GM19468 (cell line): ENCODE measurements around the gene TTLL9.

Experiments used
- ATAC-seq: cut with Tn5 transposase; IDR thresholded peaks from one replicate; pipeline ENCODE4 v1.9.1; 2021; ENCODE audit warnings: mild to moderate bottlenecking, moderate library complexity, moderate number of reproducible peaks; ENCODE audit not compliant: unreplicated experiment; ENCODE audit errors: extremely low read depth

Gene TTLL9

DNA sequence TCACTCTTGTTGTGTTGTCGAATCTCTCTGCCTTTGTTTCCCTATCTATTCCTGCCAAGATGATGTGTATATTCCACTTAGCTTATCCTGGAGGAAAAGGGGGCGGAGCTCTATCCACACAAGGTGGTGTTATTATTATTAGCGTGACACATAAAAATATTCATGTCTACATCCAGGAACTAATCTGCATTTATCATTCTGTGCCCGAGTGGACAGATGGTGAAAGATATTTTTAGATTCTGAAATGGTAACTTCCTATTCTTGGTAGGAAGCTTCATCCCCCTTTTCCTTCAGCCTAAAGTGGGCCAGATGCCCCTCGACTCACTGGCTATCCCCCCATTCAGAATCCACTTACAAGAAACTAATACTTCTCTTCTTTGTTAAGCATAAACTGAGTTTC is 99.6 kb downstream of the TTLL9 start:
- ATAC-seq = no peak

DNA sequence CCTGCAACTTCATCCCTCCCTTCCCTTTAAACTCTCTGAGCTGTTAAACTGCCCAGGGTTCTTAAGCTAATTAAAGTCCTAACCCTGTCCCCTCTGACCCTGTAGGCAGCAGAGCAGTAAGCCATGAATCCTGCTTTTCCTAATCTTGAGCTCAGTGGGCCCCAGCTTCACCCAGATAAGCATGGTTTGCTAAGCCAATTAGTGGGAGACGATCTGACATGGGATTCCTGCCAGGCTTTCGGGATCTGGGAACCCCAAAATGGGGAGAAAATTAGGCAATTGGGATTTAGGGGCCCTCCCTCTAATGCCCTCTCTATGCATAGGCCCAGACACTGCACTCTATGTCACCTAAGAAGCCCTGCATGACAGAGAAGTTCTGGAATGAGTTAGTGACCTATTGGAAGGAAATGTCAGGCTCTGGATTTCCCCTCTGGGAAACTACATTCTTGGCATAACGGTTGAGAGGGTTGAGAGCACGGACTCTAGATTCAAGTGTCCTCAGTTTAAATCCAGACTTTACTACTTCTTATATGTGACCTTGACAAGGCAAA is 102.1 kb downstream of the TTLL9 start:
- no peak for ATAC-seq

DNA sequence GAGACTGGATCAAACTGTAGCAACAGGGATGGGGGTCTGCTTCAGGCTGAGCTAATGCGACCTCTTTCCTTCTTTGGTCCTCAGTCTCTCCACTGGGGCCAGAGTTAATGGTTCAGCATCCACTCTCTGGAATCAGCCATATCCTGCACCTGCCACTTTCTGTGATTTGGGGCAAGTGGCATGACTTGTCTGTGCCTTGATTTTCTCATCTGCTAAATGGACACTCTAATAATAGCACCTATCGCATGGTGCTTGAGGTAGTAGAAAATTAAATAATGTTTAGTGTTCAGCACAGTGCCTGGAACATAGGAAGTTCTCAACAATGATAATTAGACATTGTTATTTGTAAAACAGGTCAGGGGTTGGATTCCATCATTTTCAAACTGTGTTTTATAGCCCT is 103.9 kb downstream of the TTLL9 start:
- ATAC-seq = no peak

GRCh38 chr20:31974951-31975487 is 104.6 kb downstream of the TTLL9 start:
- no peak for ATAC-seq

DNA sequence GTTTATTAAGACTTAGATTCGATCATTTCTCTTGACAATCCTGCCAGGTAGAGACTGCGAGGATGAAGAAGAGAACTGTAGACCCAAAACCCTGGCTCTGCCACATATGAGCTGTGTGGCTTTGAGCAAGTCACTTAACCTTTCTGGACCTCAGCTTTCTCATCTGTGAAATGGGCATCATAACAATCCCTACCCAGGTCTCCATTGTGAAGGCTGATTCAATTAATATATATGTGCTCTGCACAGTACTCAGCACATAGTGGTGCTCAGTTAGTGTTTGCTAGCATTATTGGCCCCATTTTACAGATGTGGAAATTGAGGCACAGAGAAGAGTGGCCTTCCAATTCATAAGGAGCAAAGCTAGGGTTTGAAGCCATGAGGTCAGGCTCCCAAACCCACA is 105.4 kb downstream of the TTLL9 start:
- no peak for ATAC-seq

DNA sequence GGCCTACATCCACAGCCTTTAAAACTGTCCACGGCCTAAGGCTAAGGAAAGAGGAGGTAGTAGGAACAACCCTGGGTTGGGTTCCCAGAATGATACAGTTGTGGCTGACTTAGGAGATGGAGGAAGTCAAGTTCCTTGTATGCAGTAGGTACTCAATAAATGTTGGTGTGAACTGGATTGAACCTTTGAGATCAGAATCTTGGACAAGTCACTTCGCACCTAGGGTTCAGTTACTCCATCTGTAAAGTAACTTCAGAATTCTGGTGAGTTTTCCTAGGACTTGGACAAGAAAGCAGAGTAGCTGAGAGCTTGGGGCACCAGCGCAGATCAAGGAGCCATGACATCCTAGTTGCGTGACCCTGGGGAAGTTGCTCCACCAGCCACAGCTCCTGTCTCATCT is 106.6 kb downstream of the TTLL9 start:
- no peak for ATAC-seq

DNA sequence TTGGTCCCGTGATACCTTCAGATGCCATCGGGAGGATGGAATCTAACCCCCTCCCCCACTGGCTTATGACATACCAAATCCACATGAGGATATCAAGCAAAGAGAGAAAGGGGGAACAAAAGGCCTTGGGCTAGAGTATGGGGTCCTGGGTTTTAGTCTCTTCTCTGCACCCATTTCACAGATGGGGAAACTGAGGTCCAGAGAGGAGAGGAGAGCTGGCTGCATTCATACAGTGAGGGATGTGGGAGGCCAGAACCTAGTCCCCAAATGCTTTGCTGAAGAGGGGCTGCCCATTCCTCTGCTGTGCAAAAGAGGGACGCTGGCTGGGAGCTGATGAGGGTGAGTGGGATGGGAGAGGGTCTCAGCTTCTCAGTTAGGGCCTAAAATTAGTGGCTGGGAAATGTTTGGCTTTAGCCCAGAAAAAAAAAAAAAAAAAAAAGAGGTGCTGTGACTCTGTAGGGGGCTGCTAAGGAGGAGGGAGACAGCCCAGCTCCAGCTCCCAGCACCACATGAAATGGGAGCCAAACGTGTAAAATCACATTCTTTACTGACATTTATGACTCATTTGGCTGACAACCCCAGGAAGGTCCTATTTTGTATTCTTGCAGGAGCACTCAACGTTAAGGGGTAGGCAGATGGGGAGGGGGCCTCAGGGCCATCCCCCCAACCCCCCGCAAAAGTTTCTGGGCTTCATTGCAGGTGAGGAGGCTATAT is 109.4 kb downstream of the TTLL9 start:
- ATAC-seq = no peak

- ATAC-seq = no peak
These were observed 111.3 kb downstream of the TTLL9 start for GRCh38 chr20:31981784-31982183.

- no peak for ATAC-seq
These were observed 114.6 kb downstream of the TTLL9 start for GRCh38 chr20:31984981-31985471.

DNA sequence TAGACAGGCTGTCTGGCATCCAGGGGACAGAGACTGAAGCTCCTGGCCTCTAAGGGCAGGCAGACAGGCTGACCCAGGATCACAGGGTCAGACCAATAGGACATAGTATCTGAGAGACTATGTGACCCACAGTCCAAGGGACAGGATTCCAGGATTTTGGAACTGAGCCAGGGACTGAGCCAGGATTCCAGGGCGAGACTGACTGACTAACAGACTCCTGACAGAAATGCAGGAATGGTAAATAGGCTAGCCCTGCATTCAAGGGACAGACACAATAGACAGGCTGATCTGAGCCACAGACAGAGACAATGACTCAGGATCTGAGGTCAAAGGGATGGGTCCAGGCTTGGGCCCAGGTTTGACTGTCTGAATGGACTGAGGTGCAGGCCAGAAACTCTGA is 117.3 kb downstream of the TTLL9 start:
- no peak for ATAC-seq

DNA sequence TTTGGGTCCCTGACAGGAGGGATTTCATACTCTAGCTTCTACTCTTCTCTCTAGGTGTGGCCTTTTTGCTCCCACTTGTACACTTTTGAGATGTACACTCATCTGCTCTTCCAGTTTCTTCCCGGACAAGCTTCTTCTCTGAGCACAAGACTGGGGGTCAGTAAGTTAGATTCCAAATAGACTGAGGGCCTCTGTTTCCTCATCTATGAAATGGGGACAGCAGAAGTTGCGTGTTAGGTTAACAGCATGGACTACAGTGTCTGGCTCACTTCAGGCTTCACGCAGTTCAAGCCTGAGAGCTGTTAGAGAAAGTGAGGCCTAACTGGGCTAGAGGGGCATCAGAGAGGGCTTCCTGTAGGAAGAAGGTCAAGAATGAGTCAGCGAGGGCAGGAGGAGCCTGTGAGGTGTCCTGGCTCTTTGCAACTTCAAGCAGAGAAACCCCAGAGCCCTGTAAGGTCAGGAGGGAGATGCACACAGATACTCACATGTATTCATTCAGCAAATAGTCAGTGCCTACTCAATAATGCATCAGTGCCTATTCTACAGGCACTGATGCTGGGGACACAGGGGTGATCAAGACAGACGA is 118.1 kb downstream of the TTLL9 start:
- no peak for ATAC-seq

DNA sequence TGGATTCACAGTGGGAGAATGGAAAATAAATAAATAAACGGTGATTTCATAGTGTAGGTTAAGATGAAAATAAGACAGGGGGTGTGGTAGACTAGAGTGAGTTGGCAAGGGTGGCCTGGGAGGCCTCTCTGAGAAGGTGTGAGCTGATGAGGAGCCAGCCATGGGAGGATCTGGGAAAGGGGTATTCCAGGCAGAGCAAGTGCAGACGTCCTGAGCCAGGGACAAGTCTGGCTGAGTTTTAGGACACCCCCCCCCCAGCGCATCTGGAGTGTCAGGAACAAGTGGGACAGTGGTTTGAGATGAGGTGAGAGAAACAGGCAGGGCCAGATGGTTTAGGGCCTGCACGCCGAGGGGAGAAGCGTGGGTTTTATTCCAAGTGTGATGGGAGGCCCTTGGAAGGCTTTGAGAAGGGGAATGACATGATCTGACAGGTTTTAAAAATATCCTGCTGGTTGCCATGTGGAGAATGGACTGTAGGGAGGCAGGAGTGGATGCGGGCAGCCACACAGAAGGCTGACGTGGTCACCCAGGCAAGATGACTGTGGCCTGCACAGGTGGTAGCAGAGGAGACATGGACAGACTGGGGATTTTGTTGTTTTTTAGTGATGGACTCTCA is 118.7 kb downstream of the TTLL9 start:
- no peak for ATAC-seq

GRCh38 chr20:31990641-31991338 is 120.4 kb downstream of the TTLL9 start:
- ATAC-seq = no peak

DNA sequence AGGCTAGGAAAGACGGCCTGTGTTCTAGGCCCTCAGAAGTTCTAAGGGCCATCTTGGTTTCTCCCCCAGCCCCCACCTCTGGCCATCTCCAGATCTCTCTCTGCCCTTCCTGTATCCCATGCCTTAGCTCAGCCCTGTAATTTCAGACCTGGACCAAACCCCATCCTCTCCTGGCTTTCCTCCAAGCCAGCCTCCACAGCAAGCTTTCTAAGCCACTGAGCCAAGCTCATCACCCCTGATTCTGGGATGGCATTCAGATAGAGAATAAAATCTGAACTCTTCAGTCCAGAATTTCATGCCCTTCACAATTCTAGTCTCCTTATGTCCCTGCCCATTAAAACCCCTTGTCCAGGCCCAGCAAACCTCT is 120.9 kb downstream of the TTLL9 start:
- ATAC-seq = no peak

DNA sequence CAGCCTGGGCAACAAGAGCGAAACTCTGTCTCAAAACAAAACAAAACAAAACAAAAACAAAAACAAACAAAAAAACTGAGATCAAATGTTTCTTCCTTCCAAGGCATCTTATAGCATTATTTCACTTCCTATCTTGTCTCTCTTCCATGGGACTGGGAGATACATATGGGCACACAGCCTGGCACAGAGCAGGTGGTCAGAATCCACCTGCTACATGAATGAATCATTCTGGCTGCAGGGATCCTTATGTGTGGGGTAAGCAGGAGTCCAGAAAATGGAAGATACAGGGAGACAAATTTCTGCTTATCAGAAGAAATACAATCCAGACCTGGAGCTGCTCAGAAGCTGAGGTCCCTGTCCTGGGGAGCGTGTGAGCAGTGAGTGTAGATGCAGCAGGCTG is 121.7 kb downstream of the TTLL9 start:
- ATAC-seq = no peak
